D341Med (cell line): ENCODE data around the gene KRTAP23-1.

Experiments used
- DNase-seq: peaks from one replicate; pipeline ENCODE4 v3.0.0; 2012; ENCODE audit warnings: low spot score

Gene KRTAP23-1

GRCh38 chr21:30306884-30307283 lies 41.5 kb downstream of the KRTAP23-1 start:
- DNase-seq, result no peak

- no peak for DNase-seq
Observed at GRCh38 chr21:30305136-30305535, 43.3 kb downstream of the KRTAP23-1 start.
